Keratinocyte (primary cell): ENCODE measurements around the gene GFOD2. TPM values are rescaled to one million over a fixed set of nuclear protein-coding genes. Genes with fewer than 3 reads are reported as not detected.

Experiments
- DNase-seq: peaks from one replicate; pipeline ENCODE4 v3.0.0-alpha.2; 2011; ENCODE audit warnings: low read depth, missing footprints, low spot score
- FAIRE-seq: peaks from 2 replicates; lab custom pipeline; 2011; peaks lifted over from hg19 to GRCh38; lab: Jason Lieb, UNC
- H2AFZ ChIP-seq: 2 replicates; pipeline ENCODE4 v1.6.0; 2012; ENCODE audit warnings: low read length, control low read depth, inconsistent platforms; ENCODE audit not compliant: control insufficient read depth
- H3K27ac ChIP-seq: 2 replicates; pipeline ENCODE4 v1.5.1; 2011; ENCODE audit warnings: low read length; ENCODE audit not compliant: control insufficient read depth, insufficient read depth
- H3K27me3 ChIP-seq: 3 replicates; pipeline ENCODE4 v1.6.0; 2011; ENCODE audit warnings: low read length; ENCODE audit not compliant: control insufficient read depth, insufficient read depth; ENCODE audit errors: extremely low read depth
- H3K36me3 ChIP-seq, 2 experiments: 2 replicates in 1 of 2; 3 replicates in 1 of 2; pipeline ENCODE4 v1.5.1; 2011; ENCODE audit warnings: low read length in 2 of 2, mild to moderate bottlenecking in 1 of 2; ENCODE audit not compliant: control insufficient read depth in 2 of 2, insufficient read depth in 2 of 2; ENCODE audit errors: extremely low read depth in 1 of 2
- H3K4me1 ChIP-seq: 3 replicates; pipeline ENCODE4 v1.5.1; 2011; ENCODE audit warnings: low read length; ENCODE audit not compliant: control insufficient read depth, insufficient read depth; ENCODE audit errors: extremely low read depth
- H3K4me2 ChIP-seq: 3 replicates; pipeline ENCODE4 v1.6.0; 2011; ENCODE audit warnings: low read depth, low read length; ENCODE audit not compliant: control insufficient read depth, insufficient read depth; ENCODE audit errors: extremely low read depth
- H3K4me3 ChIP-seq, 3 experiments: fragments of 200-600 bp in 1 of 3; sonication (generic) in 1 of 3; 2 replicates in 2 of 3; 3 replicates in 1 of 3; pipeline ENCODE4 v1.5.1; 2011 to 2016; ENCODE audit warnings: low read length in 3 of 3, mild to moderate bottlenecking in 3 of 3, control low read depth in 2 of 3, inconsistent platforms in 1 of 3, low read depth in 1 of 3, mixed read lengths in 1 of 3, mixed run types in 1 of 3, moderate library complexity in 1 of 3; ENCODE audit not compliant: control insufficient read depth in 2 of 3, insufficient read depth in 2 of 3; ENCODE audit errors: extremely low read depth in 1 of 3
- H3K79me2 ChIP-seq: 2 replicates; pipeline ENCODE4 v1.6.0; 2012; ENCODE audit warnings: low read length; ENCODE audit not compliant: control insufficient read depth, insufficient read depth
- H3K9ac ChIP-seq: 3 replicates; pipeline ENCODE4 v1.6.0; 2011; ENCODE audit warnings: low read length; ENCODE audit not compliant: control insufficient read depth, insufficient read depth; ENCODE audit errors: extremely low read depth
- H3K9me1 ChIP-seq: 3 replicates; pipeline ENCODE4 v1.6.0; 2011; ENCODE audit warnings: low read length; ENCODE audit not compliant: control insufficient read depth, insufficient read depth; ENCODE audit errors: extremely low read depth
- H3K9me3 ChIP-seq: 2 replicates; pipeline ENCODE4 v1.5.1; 2012; ENCODE audit warnings: low read depth, low read length; ENCODE audit not compliant: control insufficient read depth
- H4K20me1 ChIP-seq: 3 replicates; pipeline ENCODE4 v1.6.0; 2011; ENCODE audit warnings: low read length; ENCODE audit not compliant: control insufficient read depth, insufficient read depth; ENCODE audit errors: extremely low read depth
- EZH2 ChIP-seq: IDR thresholded peaks from one replicate; pipeline ENCODE4 v1.6.1; 2012; ENCODE audit warnings: inconsistent platforms, mild to moderate bottlenecking, low read length, moderate library complexity
- dilution Hi-C: fragments of 300-500 bp; cut with MboI; formaldehyde crosslinking; loops from one replicate; pipeline ENCODE4 v1.7.0; 2020; ENCODE audit warnings: low sequenced_read_pairs; ENCODE audit not compliant: extremely low pct_ligation_motif_present
- polyA plus RNA-seq, 5 experiments: library from polyadenylated mRNA; depleted of rRNA in 3 of 5; stranded (reverse) in 3 of 5; stranded (forward) in 1 of 5; unstranded in 1 of 5; fragments of >200 nt; gene quantifications; 1 replicate in 1 of 5; 2 replicates in 3 of 5; 3 replicates in 1 of 5; pipeline versions ENCODE4 v1.2.1 to v1.2.3, GENCODE V29; 2011 to 2012; ENCODE audit warnings: missing spikeins in 2 of 5, low read depth in 1 of 5, low replicate concordance in 1 of 5
- TF ChIP-seq, protein P1 (sequence below), 3 experiments: IDR thresholded peaks in 1 of 3; conservative IDR thresholded peaks in 1 of 3; optimal IDR thresholded peaks in 1 of 3; 2 replicates in 2 of 3; 3 replicates in 1 of 3; pipeline versions ENCODE3 to v1.5.1; 2011; ENCODE audit warnings: low read length in 3 of 3, mild to moderate bottlenecking in 3 of 3, moderate library complexity in 2 of 3, control low read depth in 1 of 3, inconsistent platforms in 1 of 3; ENCODE audit not compliant: insufficient read depth in 2 of 3; ENCODE audit errors: extremely low read depth in 1 of 3

Gene GFOD2
- polyA plus RNA-seq, 1 donor (not counting 4 experiments of a cell fraction or from before 2014, with no cell fraction given), result 13.2 TPM

- Histone ChIP-seq H3K79me2 (no peaks in the 10 kb centered on the region), H3K36me3 (peaks cover 0 to 5% of the 10 kb centered on the region in 2 experiments), H3K27me3 (no peaks in the 10 kb centered on the region)
These were observed 43.6 kb downstream of the GFOD2 start for GRCh38 chr16:67675579-67675935.

DNA sequence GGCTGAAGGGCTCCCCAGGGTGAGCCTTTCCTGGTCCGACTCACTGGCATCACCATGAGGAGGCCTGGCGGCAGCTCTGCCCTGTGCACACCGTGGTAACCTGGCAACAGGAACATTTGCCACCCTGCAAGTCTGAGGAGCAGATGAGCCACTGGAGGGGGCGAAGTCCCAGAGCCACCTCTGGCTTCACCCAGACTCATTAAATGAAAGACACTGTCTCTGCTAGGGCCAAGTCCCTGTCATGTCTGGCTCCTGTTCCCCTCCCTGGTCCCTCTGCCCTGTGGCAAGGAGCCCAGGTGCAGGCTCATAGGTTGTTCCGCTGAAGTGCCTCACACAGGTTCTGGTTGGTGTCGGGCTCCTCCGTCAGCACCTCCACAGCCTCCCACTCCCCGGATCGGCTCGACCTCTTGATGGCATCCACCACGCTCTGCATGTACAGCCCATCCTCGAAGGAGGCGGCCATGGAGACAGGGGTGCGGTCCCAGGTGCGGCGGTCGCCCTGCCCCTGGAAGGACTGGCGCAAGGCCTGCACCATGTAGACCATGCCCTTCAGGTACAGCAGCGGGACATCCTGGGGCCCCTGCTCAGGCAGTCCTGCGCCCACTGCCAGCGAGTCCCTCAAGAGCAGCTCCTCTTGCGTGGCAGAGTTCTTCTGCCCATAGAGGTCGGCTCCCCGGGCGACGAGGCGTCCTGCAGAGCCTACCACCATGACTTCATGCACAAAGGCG, 44.1 kb downstream of the GFOD2 start:
- no peak overlapping the region for H2AFZ ChIP-seq
- peaks cover 0 to 3% of the 10 kb centered on the region in 2 experiments for H3K36me3 ChIP-seq
- no peaks in the 10 kb centered on the region for H3K9me3 ChIP-seq
- FAIRE-seq (no peak), DNase-seq (no peak)
- peaks cover 13% of the 10 kb centered on the region for H3K4me1 ChIP-seq
- H3K4me2 ChIP-seq, result no peak overlapping the region
- TF ChIP-seq, protein P1, sequence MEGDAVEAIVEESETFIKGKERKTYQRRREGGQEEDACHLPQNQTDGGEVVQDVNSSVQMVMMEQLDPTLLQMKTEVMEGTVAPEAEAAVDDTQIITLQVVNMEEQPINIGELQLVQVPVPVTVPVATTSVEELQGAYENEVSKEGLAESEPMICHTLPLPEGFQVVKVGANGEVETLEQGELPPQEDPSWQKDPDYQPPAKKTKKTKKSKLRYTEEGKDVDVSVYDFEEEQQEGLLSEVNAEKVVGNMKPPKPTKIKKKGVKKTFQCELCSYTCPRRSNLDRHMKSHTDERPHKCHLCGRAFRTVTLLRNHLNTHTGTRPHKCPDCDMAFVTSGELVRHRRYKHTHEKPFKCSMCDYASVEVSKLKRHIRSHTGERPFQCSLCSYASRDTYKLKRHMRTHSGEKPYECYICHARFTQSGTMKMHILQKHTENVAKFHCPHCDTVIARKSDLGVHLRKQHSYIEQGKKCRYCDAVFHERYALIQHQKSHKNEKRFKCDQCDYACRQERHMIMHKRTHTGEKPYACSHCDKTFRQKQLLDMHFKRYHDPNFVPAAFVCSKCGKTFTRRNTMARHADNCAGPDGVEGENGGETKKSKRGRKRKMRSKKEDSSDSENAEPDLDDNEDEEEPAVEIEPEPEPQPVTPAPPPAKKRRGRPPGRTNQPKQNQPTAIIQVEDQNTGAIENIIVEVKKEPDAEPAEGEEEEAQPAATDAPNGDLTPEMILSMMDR (optimal IDR thresholded peaks at IDR 0.05 in 1 of 3, IDR thresholded peaks at IDR 0.05 in 1 of 3, conservative IDR thresholded peaks at IDR 0.05 in 1 of 3; ENCODE audit: extremely low read depth in 1 of 3, insufficient read depth in 2 of 3, low read length in 3 of 3), result no peak
- no peak for TF ChIP-seq EZH2
- dilution Hi-C loops, result no loop called here
- no peak overlapping the region for H3K9ac ChIP-seq
- H4K20me1 ChIP-seq, result no peaks in the 10 kb centered on the region
- H3K27ac ChIP-seq, result no peak overlapping the region
- H3K4me3 ChIP-seq, result no peak overlapping the region
- H3K9me1 ChIP-seq, result no peaks in the 10 kb centered on the region
- H3K79me2 ChIP-seq, result no peaks in the 10 kb centered on the region
- H3K27me3 ChIP-seq, result no peaks in the 10 kb centered on the region

More at GRCh38 chr16:67675579-67675935, 43.6 kb downstream of the GFOD2 start:
- no peak overlapping the region for H3K4me2 ChIP-seq
- dilution Hi-C loops, result no loop called here
- H3K4me1 ChIP-seq, result peaks cover 13% of the 10 kb centered on the region
- no peaks in the 10 kb centered on the region for H4K20me1 ChIP-seq
- H3K9me1 ChIP-seq, result no peaks in the 10 kb centered on the region
- H3K9ac ChIP-seq, result no peak overlapping the region
- no peak overlapping the region for H3K27ac ChIP-seq
- no peak for TF ChIP-seq EZH2
- TF ChIP-seq, protein P1 (optimal IDR thresholded peaks at IDR 0.05 in 1 of 3, IDR thresholded peaks at IDR 0.05 in 1 of 3, conservative IDR thresholded peaks at IDR 0.05 in 1 of 3; ENCODE audit: extremely low read depth in 1 of 3, insufficient read depth in 2 of 3, low read length in 3 of 3), result no peak
- H3K9me3 ChIP-seq, result no peaks in the 10 kb centered on the region
- no peak for DNase-seq
- H2AFZ ChIP-seq, result no peak overlapping the region
- FAIRE-seq, result no peak
- H3K4me3 ChIP-seq, result no peak overlapping the region
